HK-2 (cell line): ENCODE results near the gene CCDC182.
A peak's percentile ranks its signal among the peaks of the same experiment; 100 is the strongest.

Experiments used
- DNase-seq: peaks from one replicate; pipeline ENCODE4 v3.0.0-alpha.2; 2018; ENCODE audit not compliant: unreplicated experiment

The CCDC182 gene

GRCh38 chr17:57727630-57728175 is 17.4 kb downstream of the CCDC182 start:
- DNase-seq = no peak

- no peak for DNase-seq
Measured at GRCh38 chr17:57726838-57727237, 18.3 kb downstream of the CCDC182 start.

GRCh38 chr17:57726213-57726790 is 18.8 kb downstream of the CCDC182 start:
- no peak for DNase-seq

- no peak for DNase-seq
Measured at GRCh38 chr17:57724729-57725125, 20.4 kb downstream of the CCDC182 start.

- peak; percentile 51 for DNase-seq
Measured at GRCh38 chr17:57724026-57724728, 20.9 kb downstream of the CCDC182 start.

GRCh38 chr17:57723427-57724025 is 21.6 kb downstream of the CCDC182 start:
- peak; percentile 64 for DNase-seq

- DNase-seq = no peak
Measured at GRCh38 chr17:57722704-57723043, 22.4 kb downstream of the CCDC182 start.

GRCh38 chr17:57721967-57722703 is 23.0 kb downstream of the CCDC182 start:
- no peak for DNase-seq

GRCh38 chr17:57720386-57721035 is 24.6 kb downstream of the CCDC182 start:
- DNase-seq = no peak

- no peak for DNase-seq
Measured at GRCh38 chr17:57718878-57719277, 26.2 kb downstream of the CCDC182 start.

- DNase-seq = no peak
Measured at GRCh38 chr17:57715981-57716380, 29.1 kb downstream of the CCDC182 start.

GRCh38 chr17:57714665-57715180 is 30.4 kb downstream of the CCDC182 start:
- DNase-seq = no peak

- DNase-seq = no peak
Measured at GRCh38 chr17:57713140-57713539, 32.0 kb downstream of the CCDC182 start.

- no peak for DNase-seq
Measured at GRCh38 chr17:57708410-57708809, 36.7 kb downstream of the CCDC182 start.

GRCh38 chr17:57707892-57708291 is 37.2 kb downstream of the CCDC182 start:
- no peak for DNase-seq

- DNase-seq = no peak
Measured at GRCh38 chr17:57706761-57707160, 38.3 kb downstream of the CCDC182 start.

- no peak for DNase-seq
Measured at GRCh38 chr17:57705921-57706695, 39.0 kb downstream of the CCDC182 start.

GRCh38 chr17:57704448-57704847 is 40.7 kb downstream of the CCDC182 start:
- no peak for DNase-seq

- DNase-seq = no peak
Measured at GRCh38 chr17:57703273-57703672, 41.8 kb downstream of the CCDC182 start.

GRCh38 chr17:57701124-57701523 is 44.0 kb downstream of the CCDC182 start:
- DNase-seq = no peak

- no peak for DNase-seq
Measured at GRCh38 chr17:57699751-57700219, 45.3 kb downstream of the CCDC182 start.
